Measurements from ENCODE around the gene ZNF660. TPM values are rescaled to one million over a fixed set of nuclear protein-coding genes. Genes with fewer than 3 reads are reported as not detected.
"Not testable (repeated sequence)": the region's sequence is repeated elsewhere in the genome, so short reads cannot be mapped to it uniquely, and the experiment has no call there.

Gene ZNF660
- total RNA-seq, 1 donor, result 5.8 TPM

DNA sequence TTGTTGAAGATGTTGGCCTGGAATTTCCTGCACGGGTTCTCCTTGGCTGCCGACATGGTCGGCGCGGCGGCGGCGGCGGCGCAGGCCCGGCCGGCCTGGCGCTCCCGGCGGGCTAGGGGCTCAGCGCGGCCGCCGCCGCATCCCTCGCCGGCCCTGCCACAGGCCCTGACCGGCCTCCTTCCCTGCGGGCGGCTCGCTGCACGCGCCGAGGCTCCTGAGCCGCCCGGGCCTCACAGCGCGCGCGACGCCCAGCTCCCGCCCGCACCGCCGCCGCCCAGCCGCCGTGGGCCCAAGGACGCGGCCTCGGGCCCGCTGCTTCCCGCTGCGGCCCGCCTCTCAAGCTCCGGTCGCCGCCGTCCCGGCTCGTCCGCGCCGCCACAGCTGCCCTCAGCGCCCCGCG, 3.8 kb upstream of the ZNF660 start:
- H3K27ac ChIP-seq (ENCODE audit: low read depth, low read length); H3K27me3 ChIP-seq (ENCODE audit: insufficient read depth, low read length); H3K36me3 ChIP-seq (ENCODE audit: insufficient read depth, low read length); H4K20me1 ChIP-seq (ENCODE audit: insufficient read depth, low read length); H3K9me3 ChIP-seq (ENCODE audit: low read depth, low read length); H3K4me3 ChIP-seq (ENCODE audit: insufficient read depth, low read length); H2AFZ ChIP-seq (ENCODE audit: low read length); DNase-seq (ENCODE audit: insufficient read length, low spot score, missing footprints); H3K4me2 ChIP-seq (ENCODE audit: insufficient read depth, low read length); H3K79me2 ChIP-seq (ENCODE audit: insufficient read depth, low read length): not testable (repeated sequence)
- H3K4me1 ChIP-seq (ENCODE audit: insufficient read depth, low read length), result peaks cover 16% of the 10 kb centered on the region

DNA sequence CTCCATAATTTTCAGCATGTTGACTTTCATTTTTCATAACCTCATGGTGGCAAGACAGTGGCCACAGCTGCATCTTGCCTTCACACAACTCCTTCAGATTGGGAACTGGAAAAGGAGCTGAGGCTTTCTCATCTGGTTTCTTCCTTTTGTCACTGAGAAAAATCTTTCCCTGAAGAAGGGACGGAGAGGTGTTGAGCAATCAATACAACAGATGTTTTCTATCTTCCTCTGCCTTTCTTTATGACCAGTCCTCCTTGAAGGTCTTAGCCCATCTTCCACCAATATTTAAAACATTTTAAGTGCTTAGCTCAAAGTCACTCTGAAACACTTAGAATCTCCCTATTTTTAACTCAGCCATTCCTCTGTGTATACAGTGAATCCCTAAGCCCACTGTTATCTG, 11.9 kb downstream of the ZNF660 start:
- H3K36me3 ChIP-seq (ENCODE audit: insufficient read depth, low read length), result peaks cover 9% of the 10 kb centered on the region
- H3K9me3 ChIP-seq (ENCODE audit: low read depth, low read length), result peaks cover 30% of the 10 kb centered on the region
- no peaks in the 10 kb centered on the region for H3K4me1 ChIP-seq (ENCODE audit: insufficient read depth, low read length)
- no peaks in the 10 kb centered on the region for H3K27me3 ChIP-seq (ENCODE audit: insufficient read depth, low read length)
- TF ChIP-seq, protein P1, sequence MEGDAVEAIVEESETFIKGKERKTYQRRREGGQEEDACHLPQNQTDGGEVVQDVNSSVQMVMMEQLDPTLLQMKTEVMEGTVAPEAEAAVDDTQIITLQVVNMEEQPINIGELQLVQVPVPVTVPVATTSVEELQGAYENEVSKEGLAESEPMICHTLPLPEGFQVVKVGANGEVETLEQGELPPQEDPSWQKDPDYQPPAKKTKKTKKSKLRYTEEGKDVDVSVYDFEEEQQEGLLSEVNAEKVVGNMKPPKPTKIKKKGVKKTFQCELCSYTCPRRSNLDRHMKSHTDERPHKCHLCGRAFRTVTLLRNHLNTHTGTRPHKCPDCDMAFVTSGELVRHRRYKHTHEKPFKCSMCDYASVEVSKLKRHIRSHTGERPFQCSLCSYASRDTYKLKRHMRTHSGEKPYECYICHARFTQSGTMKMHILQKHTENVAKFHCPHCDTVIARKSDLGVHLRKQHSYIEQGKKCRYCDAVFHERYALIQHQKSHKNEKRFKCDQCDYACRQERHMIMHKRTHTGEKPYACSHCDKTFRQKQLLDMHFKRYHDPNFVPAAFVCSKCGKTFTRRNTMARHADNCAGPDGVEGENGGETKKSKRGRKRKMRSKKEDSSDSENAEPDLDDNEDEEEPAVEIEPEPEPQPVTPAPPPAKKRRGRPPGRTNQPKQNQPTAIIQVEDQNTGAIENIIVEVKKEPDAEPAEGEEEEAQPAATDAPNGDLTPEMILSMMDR (IDR thresholded peaks at IDR 0.05; ENCODE audit: extremely low read depth, low read depth, low read length), result no peak
- no peak overlapping the region for H3K27ac ChIP-seq (ENCODE audit: low read depth, low read length)
- H3K4me3 ChIP-seq (ENCODE audit: insufficient read depth, low read length), result no peak overlapping the region
- no peak for DNase-seq (ENCODE audit: insufficient read length, low spot score, missing footprints)
- no peaks in the 10 kb centered on the region for H4K20me1 ChIP-seq (ENCODE audit: insufficient read depth, low read length)
- no peak overlapping the region for H2AFZ ChIP-seq (ENCODE audit: low read length)
- H3K79me2 ChIP-seq (ENCODE audit: insufficient read depth, low read length), result no peaks in the 10 kb centered on the region
- H3K4me2 ChIP-seq (ENCODE audit: insufficient read depth, low read length), result no peak overlapping the region

DNA sequence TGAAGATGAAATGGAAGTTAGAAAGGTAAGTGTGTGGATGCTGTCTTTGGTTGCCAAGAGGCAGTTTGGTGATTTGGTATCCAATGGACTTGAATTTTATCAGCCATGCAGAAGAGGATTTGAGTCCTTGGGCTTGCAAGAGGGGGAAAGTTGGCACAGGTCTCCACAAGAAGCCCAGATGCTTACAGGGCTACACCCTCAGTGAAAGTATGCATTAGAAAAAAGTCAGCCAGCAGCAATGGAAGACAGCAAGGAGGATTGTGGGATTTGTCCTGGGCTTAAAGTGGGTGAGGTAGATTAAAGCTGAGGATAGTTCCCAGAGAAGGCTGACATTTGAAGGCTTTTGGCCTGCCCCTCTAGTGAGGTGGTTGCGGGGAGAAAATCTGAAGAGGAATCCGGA, 17.0 kb downstream of the ZNF660 start:
- Histone ChIP-seq H3K27me3 (ENCODE audit: insufficient read depth, low read length) (no peaks in the 10 kb centered on the region), H3K79me2 (ENCODE audit: insufficient read depth, low read length) (no peaks in the 10 kb centered on the region), H3K4me3 (ENCODE audit: insufficient read depth, low read length) (no peak overlapping the region), H2AFZ (ENCODE audit: low read length) (no peak overlapping the region), H3K4me2 (ENCODE audit: insufficient read depth, low read length) (no peak overlapping the region), H3K4me1 (ENCODE audit: insufficient read depth, low read length) (no peaks in the 10 kb centered on the region), H3K27ac (ENCODE audit: low read depth, low read length) (no peak overlapping the region), H3K9me3 (ENCODE audit: low read depth, low read length) (no peaks in the 10 kb centered on the region), H4K20me1 (ENCODE audit: insufficient read depth, low read length) (no peaks in the 10 kb centered on the region), H3K36me3 (ENCODE audit: insufficient read depth, low read length) (no peaks in the 10 kb centered on the region)
- TF ChIP-seq, protein P1 (IDR thresholded peaks at IDR 0.05; ENCODE audit: extremely low read depth, low read depth, low read length), result no peak
- no peak for DNase-seq (ENCODE audit: insufficient read length, low spot score, missing footprints)

DNA sequence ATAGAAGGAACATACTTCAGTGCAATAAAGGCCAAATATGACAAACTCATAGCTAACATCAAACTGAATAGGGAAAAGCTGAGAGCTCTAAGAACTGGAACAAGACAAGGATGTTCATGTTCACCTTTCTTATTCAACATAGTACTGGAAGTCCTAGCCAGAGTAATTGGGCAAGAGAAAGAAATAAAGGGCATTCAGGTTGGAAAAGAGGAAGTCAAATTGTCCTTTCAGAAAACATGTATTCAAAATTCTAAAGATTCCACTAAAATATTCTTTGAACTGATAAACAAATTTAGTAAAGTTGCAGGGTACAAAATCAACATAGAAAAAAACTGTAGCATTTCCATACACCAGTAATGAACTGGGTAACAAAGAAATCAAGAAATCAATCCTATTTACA, 27.9 kb downstream of the ZNF660 start:
- Histone ChIP-seq H3K36me3 (ENCODE audit: insufficient read depth, low read length) (no peaks in the 10 kb centered on the region), H4K20me1 (ENCODE audit: insufficient read depth, low read length) (no peaks in the 10 kb centered on the region), H3K4me1 (ENCODE audit: insufficient read depth, low read length) (no peaks in the 10 kb centered on the region), H3K27me3 (ENCODE audit: insufficient read depth, low read length) (no peaks in the 10 kb centered on the region), H2AFZ (ENCODE audit: low read length) (no peak overlapping the region), H3K4me3 (ENCODE audit: insufficient read depth, low read length) (no peak overlapping the region), H3K27ac (ENCODE audit: low read depth, low read length) (no peak overlapping the region), H3K9me3 (ENCODE audit: low read depth, low read length) (no peaks in the 10 kb centered on the region), H3K4me2 (ENCODE audit: insufficient read depth, low read length) (no peak overlapping the region), H3K79me2 (ENCODE audit: insufficient read depth, low read length) (no peaks in the 10 kb centered on the region)
- TF ChIP-seq, protein P1 (IDR thresholded peaks at IDR 0.05; ENCODE audit: extremely low read depth, low read depth, low read length), result no peak
- DNase-seq (ENCODE audit: insufficient read length, low spot score, missing footprints), result no peak
